Osteoblast (primary cell): ENCODE measurements around the gene PIK3AP1. TPM values are rescaled to one million over a fixed set of nuclear protein-coding genes. Genes with fewer than 3 reads are reported as not detected.

Source experiments
- DNase-seq: peaks from one replicate; pipeline ENCODE4 v3.0.0; 2011; ENCODE audit warnings: low spot score, mixed read lengths; ENCODE audit not compliant: insufficient read length; ENCODE audit errors: missing footprints
- H2AFZ ChIP-seq: 2 replicates; pipeline ENCODE4 v1.6.0; 2011; ENCODE audit warnings: mild to moderate bottlenecking, low read length
- H3K27ac ChIP-seq: 2 replicates; pipeline ENCODE4 v1.5.1; 2011; ENCODE audit warnings: mild to moderate bottlenecking, low read depth, low read length, moderate library complexity
- H3K27me3 ChIP-seq: 2 replicates; pipeline ENCODE4 v1.6.0; 2012; ENCODE audit warnings: mild to moderate bottlenecking, control low read depth, inconsistent platforms, low read length, moderate library complexity; ENCODE audit not compliant: insufficient read depth
- H3K36me3 ChIP-seq: 2 replicates; pipeline ENCODE4 v1.5.1; 2011; ENCODE audit warnings: mild to moderate bottlenecking, low read length, control low read depth, moderate library complexity; ENCODE audit not compliant: insufficient read depth
- H3K4me1 ChIP-seq: 2 replicates; pipeline ENCODE4 v1.5.1; 2011; ENCODE audit warnings: mild to moderate bottlenecking, low read length, control low read depth, moderate library complexity; ENCODE audit not compliant: insufficient read depth
- H3K4me2 ChIP-seq: 2 replicates; pipeline ENCODE4 v1.6.0; 2011; ENCODE audit warnings: mild to moderate bottlenecking, low read length; ENCODE audit not compliant: insufficient read depth
- H3K4me3 ChIP-seq: fragments of 200-600 bp; sonication (generic); 3 replicates; pipeline ENCODE4 v1.5.1; 2012; ENCODE audit warnings: mild to moderate bottlenecking, low read length, inconsistent platforms; ENCODE audit not compliant: insufficient read depth
- H3K79me2 ChIP-seq: 2 replicates; pipeline ENCODE4 v1.6.0; 2012; ENCODE audit warnings: mild to moderate bottlenecking, low read length, control low read depth, inconsistent platforms; ENCODE audit not compliant: insufficient read depth
- H3K9me3 ChIP-seq: 2 replicates; pipeline ENCODE4 v1.5.1; 2011; ENCODE audit warnings: low read depth, low read length, control low read depth
- H4K20me1 ChIP-seq: 2 replicates; pipeline ENCODE4 v1.6.0; 2012; ENCODE audit warnings: mild to moderate bottlenecking, low read length, control low read depth; ENCODE audit not compliant: insufficient read depth
- CTCF ChIP-seq: IDR thresholded peaks from 2 replicates; pipeline ENCODE4 v1.5.1; 2011; ENCODE audit warnings: mild to moderate bottlenecking, low read depth, low read length, moderate library complexity; ENCODE audit errors: extremely low read depth
- total RNA-seq: library from RNA; depleted of rRNA; stranded (reverse); fragments of >200 nt; gene quantifications from 2 replicates; pipeline ENCODE4 v1.2.3, GENCODE V29; 2012

Gene PIK3AP1
- total RNA-seq, 1 donor: 0.36 TPM

GRCh38 chr10:96661632-96662031, 58.7 kb downstream of the PIK3AP1 start:
- no peak for TF ChIP-seq CTCF

GRCh38 chr10:96660297-96660696, 60.0 kb downstream of the PIK3AP1 start:
- Histone ChIP-seq H3K27me3 (no peaks in the 10 kb centered on the region), H2AFZ (no peak overlapping the region), H3K4me3 (no peak overlapping the region), H3K4me1 (peaks cover 4% of the 10 kb centered on the region), H3K9me3 (no peaks in the 10 kb centered on the region), H3K4me2 (no peak overlapping the region), H3K79me2 (no peaks in the 10 kb centered on the region), H3K27ac (no peak overlapping the region), H3K36me3 (no peaks in the 10 kb centered on the region), H4K20me1 (no peaks in the 10 kb centered on the region)
- no peak for DNase-seq
- TF ChIP-seq CTCF: no peak

More at GRCh38 chr10:96661632-96662031, 58.7 kb downstream of the PIK3AP1 start:
- H3K4me1 ChIP-seq: peaks cover 9% of the 10 kb centered on the region
- no peak overlapping the region for H2AFZ ChIP-seq
- no peaks in the 10 kb centered on the region for H3K27me3 ChIP-seq
- H3K9me3 ChIP-seq: no peaks in the 10 kb centered on the region
- no peak for DNase-seq
- no peak overlapping the region for H3K4me3 ChIP-seq
- no peaks in the 10 kb centered on the region for H3K79me2 ChIP-seq
- no peak overlapping the region for H3K4me2 ChIP-seq
- no peaks in the 10 kb centered on the region for H4K20me1 ChIP-seq
- H3K27ac ChIP-seq: no peak overlapping the region
- no peaks in the 10 kb centered on the region for H3K36me3 ChIP-seq

GRCh38 chr10:96658844-96659243, 61.5 kb downstream of the PIK3AP1 start:
- Histone ChIP-seq H3K9me3 (no peaks in the 10 kb centered on the region), H3K36me3 (no peaks in the 10 kb centered on the region), H3K27ac (no peak overlapping the region), H3K4me1 (no peaks in the 10 kb centered on the region), H3K4me2 (no peak overlapping the region), H3K27me3 (no peaks in the 10 kb centered on the region), H4K20me1 (no peaks in the 10 kb centered on the region), H3K4me3 (no peak overlapping the region), H2AFZ (no peak overlapping the region), H3K79me2 (no peaks in the 10 kb centered on the region)
- no peak for TF ChIP-seq CTCF
- no peak for DNase-seq

GRCh38 chr10:96657385-96657784, 62.9 kb downstream of the PIK3AP1 start:
- no peak overlapping the region for H3K27ac ChIP-seq
- no peaks in the 10 kb centered on the region for H3K4me1 ChIP-seq
- H2AFZ ChIP-seq: no peak overlapping the region
- no peak overlapping the region for H3K4me3 ChIP-seq
- no peaks in the 10 kb centered on the region for H3K36me3 ChIP-seq
- no peak for DNase-seq
- no peaks in the 10 kb centered on the region for H3K9me3 ChIP-seq
- no peaks in the 10 kb centered on the region for H3K27me3 ChIP-seq
- H3K79me2 ChIP-seq: no peaks in the 10 kb centered on the region
- TF ChIP-seq CTCF: no peak
- no peaks in the 10 kb centered on the region for H4K20me1 ChIP-seq
- H3K4me2 ChIP-seq: no peak overlapping the region
